ENCODE data around the gene AKNA. TPM values are rescaled to one million over a fixed set of nuclear protein-coding genes. Genes with fewer than 3 reads are reported as not detected.

Gene AKNA
- polyA plus RNA-seq, 1 donor from 2014 or later = 25.4 TPM

DNA sequence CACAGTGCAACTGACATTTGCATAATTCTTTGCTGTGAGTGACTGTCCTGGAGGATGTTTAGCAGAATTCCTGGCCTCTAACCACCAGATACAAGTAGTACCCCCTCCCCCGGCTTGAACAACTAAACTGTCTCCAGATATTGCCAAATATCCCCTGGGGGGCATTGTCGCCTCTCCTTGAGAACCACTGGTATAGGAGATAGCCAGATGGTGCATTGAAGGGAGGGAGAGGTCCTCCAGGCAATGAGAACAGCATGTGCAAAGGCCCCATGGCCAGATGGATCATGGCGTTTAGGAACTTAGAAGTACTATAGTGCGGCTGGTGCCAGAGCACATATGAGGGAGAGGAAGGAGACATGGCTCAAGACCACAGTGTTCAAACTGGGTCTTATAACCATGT, 83.8 kb downstream of the AKNA start:
- H3K27ac Mint-ChIP-seq = peak overlapping the region in 1 of 3 donors; percentile 28

DNA sequence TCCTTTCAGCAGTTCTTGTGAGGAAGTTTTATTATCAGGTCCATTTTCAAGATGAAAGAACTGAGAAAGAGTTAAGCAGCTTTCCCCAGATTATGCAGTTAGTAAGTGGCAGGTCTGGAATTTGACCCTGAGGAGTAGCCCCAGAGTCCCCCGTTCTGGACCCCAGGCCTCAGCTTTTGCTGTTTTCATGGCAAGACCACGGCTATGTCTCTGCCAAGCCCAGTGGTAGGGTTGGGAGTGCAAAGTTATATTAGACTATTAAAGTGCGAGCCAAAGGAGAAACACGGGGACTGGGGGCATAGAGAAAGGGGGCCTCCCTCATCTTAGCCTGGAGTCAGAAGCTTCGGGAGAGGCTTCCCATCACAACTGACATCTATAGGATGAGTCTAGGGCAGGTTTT, 84.2 kb downstream of the AKNA start:
- Mint-ChIP-seq H3K9me3 (no peaks in the 10 kb centered on the region), H3K4me1 (peaks cover 0 to 4% (median 3%) of the 10 kb centered on the region in 3 donors), H3K4me3 (no peak overlapping the region), H3K27ac (peak overlapping the region in 2 of 3 donors; percentile 28 to 57), H3K27me3 (peaks cover 6% of the 10 kb centered on the region), H3K36me3 (no peaks in the 10 kb centered on the region)

More for the DNA sequence above, 83.8 kb downstream of the AKNA start:
- H3K9me3 Mint-ChIP-seq = no peaks in the 10 kb centered on the region
- H3K4me3 Mint-ChIP-seq = no peak overlapping the region
- peaks cover 6% of the 10 kb centered on the region for H3K27me3 Mint-ChIP-seq
- H3K4me1 Mint-ChIP-seq = peaks cover 0 to 4% (median 3%) of the 10 kb centered on the region in 3 donors
- H3K36me3 Mint-ChIP-seq = no peaks in the 10 kb centered on the region

DNA sequence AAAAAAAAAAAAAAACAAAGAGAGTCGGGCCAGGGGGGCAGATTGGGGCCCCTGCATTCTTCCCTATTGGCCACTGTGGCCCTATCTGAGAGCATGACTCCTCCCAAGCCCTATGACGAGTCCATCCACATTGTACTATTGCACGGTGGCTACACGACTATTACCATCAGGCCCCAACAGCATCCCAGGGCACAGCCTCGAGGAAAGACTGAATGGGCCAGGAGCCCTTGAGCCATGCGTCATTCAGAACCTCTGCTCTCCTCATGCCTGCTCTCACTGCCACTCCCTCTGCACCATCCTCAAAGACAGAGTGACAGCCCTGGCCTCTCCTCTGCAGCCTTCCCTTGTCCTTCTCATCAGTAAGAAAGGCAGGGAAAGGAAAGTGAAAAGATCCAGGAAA, 85.1 kb downstream of the AKNA start:
- no peak overlapping the region for H3K4me3 Mint-ChIP-seq
- no peaks in the 10 kb centered on the region for H3K36me3 Mint-ChIP-seq
- peaks cover 6% of the 10 kb centered on the region for H3K27me3 Mint-ChIP-seq
- H3K27ac Mint-ChIP-seq = no peak overlapping the region
- H3K4me1 Mint-ChIP-seq = peaks cover 0 to 4% (median 3%) of the 10 kb centered on the region in 3 donors
- H3K9me3 Mint-ChIP-seq = no peaks in the 10 kb centered on the region

DNA sequence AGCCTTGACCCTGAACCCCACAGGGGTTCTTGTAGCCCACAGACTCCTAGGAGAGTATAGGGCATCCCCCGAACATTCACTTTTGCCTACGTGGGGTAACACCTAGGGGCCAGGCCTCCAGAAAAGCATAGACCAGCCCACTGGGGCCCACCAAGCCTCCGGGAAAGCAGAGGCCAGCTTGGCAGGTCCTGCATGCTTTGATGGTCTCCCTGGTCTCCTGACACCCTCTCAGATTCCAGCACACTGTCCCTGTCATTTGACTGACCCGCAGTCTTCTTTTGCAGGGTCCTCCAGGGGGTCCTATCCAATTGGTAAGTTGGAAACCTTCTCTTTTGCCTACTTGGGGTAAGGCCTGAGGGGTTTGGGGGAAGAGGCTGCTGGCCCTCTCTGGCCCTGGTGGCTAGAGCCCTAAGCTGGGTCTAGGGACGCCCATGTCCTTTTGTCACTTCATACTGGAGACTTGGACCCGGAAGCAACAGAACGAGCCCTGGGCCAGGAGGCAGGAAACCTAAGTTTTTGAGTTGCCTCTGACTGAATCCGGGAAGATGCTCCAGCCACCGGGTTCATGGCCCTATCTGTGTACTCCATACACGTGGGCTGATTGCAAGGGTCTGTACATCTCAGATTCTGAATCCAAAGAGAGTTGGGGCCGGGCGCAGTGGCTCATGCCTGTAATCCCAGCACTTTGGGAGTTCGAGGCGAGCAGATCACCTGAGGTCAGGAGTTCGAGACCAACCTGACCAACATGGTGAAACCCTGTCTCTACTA, 85.8 kb downstream of the AKNA start:
- Mint-ChIP-seq H3K4me3 (no peak overlapping the region), H3K36me3 (no peaks in the 10 kb centered on the region), H3K27ac (no peak overlapping the region)

DNA sequence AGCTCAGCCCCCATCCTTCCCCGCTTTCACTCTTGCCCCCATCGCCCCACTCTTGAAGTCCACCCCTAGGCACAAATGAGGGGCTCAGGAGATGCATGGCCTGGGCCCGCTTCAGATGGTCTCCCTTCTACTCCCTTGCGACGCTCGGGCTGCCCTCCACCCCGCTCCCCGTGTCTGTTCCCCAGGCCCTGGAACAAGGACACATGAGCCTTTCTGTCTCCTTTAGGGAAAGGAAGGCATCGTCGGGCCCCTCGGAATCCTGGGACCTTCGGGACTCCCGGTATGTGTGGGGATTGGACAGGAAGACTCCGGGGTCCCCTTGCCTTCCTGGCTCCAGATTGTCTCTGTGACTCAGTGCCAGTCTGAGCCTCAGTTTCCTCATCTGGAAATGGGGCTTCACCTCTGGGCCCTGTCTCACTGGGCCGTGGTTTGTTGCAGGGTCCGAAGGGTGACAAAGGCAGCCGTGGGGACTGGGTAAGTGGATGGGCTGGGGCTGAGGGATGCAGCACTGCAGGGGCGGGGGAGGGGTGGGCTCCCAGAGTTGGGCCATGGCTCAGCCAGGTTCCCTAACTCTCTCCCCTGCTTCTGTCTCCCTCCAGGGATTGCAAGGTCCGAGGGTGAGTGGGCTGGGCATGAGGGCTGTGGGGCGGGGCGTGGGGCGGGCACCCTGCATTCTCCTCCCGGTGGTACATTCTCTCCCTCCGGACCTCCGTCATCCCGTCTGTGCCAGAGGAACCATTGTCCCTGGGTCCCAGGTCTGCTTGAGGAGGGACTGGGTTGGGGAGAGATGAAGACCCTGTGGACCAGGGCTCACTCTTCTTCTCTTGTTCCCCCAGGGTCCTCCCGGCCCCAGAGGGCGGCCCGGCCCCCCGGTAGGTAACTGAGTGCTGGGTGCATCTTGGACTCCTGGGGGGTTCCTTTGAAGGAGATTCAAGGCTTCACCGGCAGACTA, 86.7 kb downstream of the AKNA start:
- Mint-ChIP-seq H3K9me3 (peaks cover 1 to 2% (median 2%) of the 10 kb centered on the region in 3 donors), H3K27me3 (peaks cover 8% of the 10 kb centered on the region), H3K4me1 (peaks cover 0 to 4% (median 3%) of the 10 kb centered on the region in 3 donors), H3K36me3 (peaks cover 2% of the 10 kb centered on the region), H3K27ac (no peak overlapping the region), H3K4me3 (no peak overlapping the region)

More for the DNA sequence above, 85.8 kb downstream of the AKNA start:
- Mint-ChIP-seq H3K9me3 (no peaks in the 10 kb centered on the region), H3K4me1 (peaks cover 0 to 4% (median 3%) of the 10 kb centered on the region in 3 donors), H3K27me3 (peaks cover 6% of the 10 kb centered on the region)

DNA sequence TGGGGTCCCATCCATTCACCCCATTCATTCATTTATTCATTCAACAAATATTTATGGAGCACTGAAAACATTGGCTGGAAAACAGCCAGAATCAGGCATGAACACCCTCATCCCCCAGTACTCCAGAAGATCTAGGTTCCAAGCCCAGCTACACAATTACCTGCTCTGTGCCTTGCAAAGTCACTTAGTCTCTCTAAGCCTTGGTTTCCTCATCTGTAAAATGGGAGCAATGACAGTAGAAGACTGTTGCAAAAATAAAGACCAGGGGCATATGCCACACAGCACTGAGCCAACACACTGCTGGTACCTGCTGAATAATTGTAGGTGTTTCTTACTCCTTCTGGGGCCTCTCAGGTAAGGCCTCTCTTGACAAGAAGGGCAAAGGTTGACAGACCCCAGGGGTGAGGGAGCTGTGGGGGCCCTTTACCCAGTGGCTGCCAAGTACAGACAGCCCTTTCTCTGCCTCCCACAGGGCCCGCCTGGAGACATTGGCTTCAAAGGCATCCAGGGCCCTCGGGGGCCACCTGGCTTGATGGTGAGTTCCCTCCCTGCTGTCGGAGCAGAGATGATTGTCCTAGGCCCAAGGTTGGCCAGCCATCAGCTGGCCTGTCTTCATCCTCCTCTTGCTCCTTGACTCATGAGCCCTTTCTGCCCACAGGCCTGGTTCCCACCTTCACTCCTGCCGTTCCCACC, 87.5 kb downstream of the AKNA start:
- Mint-ChIP-seq H3K27me3 (peaks cover 10% of the 10 kb centered on the region), H3K27ac (no peak overlapping the region), H3K4me3 (no peak overlapping the region), H3K9me3 (peaks cover 4 to 8% (median 6%) of the 10 kb centered on the region in 3 donors), H3K4me1 (peaks cover 0 to 1% (median 0%) of the 10 kb centered on the region in 3 donors), H3K36me3 (peaks cover 2% of the 10 kb centered on the region)

DNA sequence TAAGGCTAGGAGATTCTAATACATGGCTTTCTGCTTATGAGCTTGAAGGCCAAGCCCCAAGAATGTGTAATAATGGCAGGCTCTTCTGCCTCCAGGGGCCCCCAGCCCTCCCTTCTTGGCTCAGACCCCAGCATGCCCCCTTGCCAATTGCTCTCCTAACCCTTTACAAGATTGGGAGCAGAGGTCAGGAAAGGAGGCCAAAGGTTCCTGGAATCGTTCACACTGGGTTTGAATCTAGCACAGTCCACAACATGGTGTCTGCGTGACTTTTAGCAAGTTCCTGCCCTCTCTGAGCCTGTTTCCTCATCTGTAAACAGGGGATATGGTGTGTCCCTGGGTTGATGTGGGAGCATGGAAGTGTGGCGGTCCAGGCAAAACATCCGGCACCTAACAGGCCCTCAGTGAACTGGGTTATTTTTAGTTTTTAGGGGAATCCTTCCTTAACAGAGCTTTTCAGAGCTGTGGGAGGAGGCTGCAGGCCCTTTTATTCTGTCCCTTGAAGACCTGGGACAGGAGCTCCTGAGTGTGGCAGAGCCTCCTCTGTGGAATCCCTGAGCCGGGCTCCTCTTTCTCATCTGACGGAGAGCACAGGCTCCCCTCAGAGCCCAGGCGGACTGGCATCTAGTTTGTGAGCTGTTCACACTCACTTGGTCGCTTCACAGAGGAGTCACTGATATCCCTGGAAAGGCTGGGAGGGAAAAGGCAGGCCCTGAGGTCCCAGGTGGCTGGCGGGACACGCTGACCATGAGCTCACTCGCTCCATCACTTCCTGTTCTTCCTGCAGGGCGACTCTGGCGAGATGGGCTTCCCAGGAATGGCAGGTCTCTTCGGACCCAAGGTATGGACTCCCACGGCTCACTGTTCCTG, 88.3 kb downstream of the AKNA start:
- no peak overlapping the region for H3K4me3 Mint-ChIP-seq

DNA sequence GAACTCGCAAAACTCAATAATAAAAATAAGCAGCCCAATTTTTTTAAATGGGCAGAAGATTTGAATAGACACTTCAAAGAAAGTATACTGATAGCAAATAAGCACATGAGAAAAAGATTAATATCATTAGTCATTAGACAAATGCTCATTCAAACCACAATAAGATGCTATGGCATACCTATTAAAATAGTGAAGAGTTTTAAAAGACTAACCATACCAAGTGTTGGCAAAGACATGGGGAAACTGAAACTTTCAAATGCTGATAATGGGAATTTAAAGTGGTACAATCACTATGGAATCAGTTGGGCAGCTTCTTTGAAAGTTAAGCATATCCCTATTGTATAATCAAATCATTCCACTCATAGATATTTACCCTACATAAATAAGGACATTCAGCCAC, 91.4 kb downstream of the AKNA start:
- peaks cover 2% of the 10 kb centered on the region for H3K36me3 Mint-ChIP-seq
- peaks cover 4 to 17% (median 13%) of the 10 kb centered on the region in 3 donors for H3K9me3 Mint-ChIP-seq
- peaks cover 0 to 1% (median 0%) of the 10 kb centered on the region in 3 donors for H3K4me1 Mint-ChIP-seq
- H3K27me3 Mint-ChIP-seq = peaks cover 8% of the 10 kb centered on the region
- no peak overlapping the region for H3K27ac Mint-ChIP-seq
- H3K4me3 Mint-ChIP-seq = no peak overlapping the region

More for the DNA sequence above, 88.3 kb downstream of the AKNA start:
- Mint-ChIP-seq H3K36me3 (peaks cover 2% of the 10 kb centered on the region), H3K4me1 (peaks cover 0 to 1% (median 0%) of the 10 kb centered on the region in 3 donors), H3K27me3 (peaks cover 10% of the 10 kb centered on the region), H3K9me3 (peaks cover 4 to 16% (median 13%) of the 10 kb centered on the region in 3 donors), H3K27ac (no peak overlapping the region)

DNA sequence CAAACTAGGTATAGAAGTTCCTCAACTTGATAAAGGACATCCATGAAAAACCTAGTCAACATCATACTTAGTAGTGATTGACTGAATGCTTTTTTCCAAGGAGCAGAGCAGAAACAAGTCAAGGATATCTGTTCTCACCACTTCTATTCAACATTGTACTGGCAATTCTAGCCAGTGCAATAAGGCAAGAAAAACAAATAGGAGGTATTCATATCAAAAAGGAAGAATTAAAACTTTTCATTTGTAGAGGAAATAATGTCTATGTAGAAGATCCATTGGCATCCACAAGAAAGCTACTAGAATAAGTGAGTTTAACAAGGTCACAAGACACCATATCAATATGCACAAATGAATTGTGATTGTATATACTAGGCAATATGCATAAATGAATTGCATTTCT, 93.1 kb downstream of the AKNA start:
- no peak overlapping the region for H3K27ac Mint-ChIP-seq
- peaks cover 4 to 17% (median 13%) of the 10 kb centered on the region in 3 donors for H3K9me3 Mint-ChIP-seq
- H3K4me3 Mint-ChIP-seq = no peak overlapping the region
- H3K4me1 Mint-ChIP-seq = peaks cover 0 to 5% (median 2%) of the 10 kb centered on the region in 3 donors
- peaks cover 10% of the 10 kb centered on the region for H3K27me3 Mint-ChIP-seq
- peaks cover 2% of the 10 kb centered on the region for H3K36me3 Mint-ChIP-seq

DNA sequence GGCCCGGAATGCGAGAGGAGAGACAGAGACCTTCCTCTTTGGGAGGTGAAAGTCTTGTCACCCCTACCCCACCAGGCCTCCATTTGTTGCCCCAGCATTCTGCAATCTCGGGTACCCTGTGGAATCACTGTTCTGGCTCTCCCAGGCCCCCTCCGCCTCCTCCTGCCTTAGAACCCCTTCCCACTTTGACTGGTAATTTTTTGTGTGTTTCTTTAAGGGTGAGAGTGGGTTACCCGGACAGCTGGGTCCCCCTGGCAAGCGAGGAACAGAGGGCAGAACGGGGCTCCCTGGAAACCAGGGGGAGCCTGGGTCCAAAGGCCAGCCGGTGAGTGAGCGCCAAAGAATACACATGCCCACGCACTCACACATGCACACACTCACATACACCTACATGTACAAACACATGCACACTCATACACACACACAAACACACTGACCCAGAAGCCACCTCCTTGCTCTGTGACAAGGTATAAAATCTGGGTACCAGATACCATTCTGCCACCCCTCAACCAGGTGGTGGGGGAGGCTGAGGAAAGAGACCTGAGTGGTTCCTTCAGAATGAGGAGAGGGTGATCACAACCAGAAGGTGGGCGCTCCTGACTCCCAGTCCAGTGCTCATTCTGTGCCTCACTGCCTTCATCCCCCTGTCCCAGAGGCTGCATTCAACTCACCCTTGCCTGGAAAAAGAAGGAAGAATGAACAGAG, 95.7 kb downstream of the AKNA start:
- no peak overlapping the region for H3K27ac Mint-ChIP-seq
- no peak overlapping the region for H3K4me3 Mint-ChIP-seq
- peaks cover 10% of the 10 kb centered on the region for H3K27me3 Mint-ChIP-seq
- H3K9me3 Mint-ChIP-seq = peaks cover 4 to 17% (median 13%) of the 10 kb centered on the region in 3 donors
- peaks cover 2% of the 10 kb centered on the region for H3K36me3 Mint-ChIP-seq
- H3K4me1 Mint-ChIP-seq = peaks cover 0 to 5% (median 2%) of the 10 kb centered on the region in 3 donors

DNA sequence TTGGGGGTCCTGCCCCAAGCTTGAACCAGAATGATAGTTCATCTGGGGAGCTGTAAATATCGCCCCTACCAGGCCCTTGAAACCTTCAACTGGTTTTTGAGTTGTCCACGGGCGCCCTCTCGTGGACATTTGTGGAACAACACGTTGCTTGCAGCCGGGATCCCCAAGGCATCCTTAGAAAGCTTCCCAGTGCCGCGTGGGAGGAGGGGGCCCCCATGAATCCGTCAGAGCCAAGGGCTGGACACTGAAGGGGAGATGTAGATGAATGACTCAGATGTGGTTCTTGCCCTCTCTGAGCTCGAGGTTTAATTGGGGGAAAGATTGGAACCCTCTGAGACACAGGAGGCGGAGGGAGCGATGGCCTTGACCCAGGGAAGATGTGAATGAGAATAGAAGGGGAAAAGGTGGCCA, 96.7 kb downstream of the AKNA start:
- Mint-ChIP-seq H3K9me3 (peaks cover 2 to 14% (median 11%) of the 10 kb centered on the region in 3 donors), H3K4me3 (peak overlapping the region in 1 of 4 donors; percentile 71), H3K4me1 (peaks cover 0 to 5% (median 2%) of the 10 kb centered on the region in 3 donors), H3K36me3 (no peaks in the 10 kb centered on the region), H3K27ac (peak overlapping the region in 1 of 3 donors; percentile 10), H3K27me3 (peaks cover 9% of the 10 kb centered on the region)

DNA sequence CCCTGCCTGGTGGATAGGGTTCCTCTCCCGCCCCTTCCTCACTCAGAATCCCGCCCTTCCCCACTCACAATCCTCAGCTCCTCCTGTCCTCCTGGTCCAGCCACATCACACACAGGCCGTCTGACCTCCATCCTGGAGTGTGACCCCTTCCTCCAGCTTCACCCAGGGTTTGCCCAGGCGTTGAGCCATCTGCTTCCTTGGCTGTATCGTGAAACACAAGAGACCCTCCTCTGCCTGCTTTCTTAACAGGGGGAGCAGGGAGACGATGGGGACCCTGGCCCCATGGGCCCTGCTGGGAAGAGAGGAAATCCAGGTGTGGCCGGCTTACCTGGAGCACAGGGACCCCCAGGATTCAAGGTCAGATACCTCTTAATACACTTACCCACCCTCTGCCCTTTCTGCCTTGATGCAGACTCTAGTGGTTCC, 97.2 kb downstream of the AKNA start:
- peaks cover 0 to 5% (median 2%) of the 10 kb centered on the region in 3 donors for H3K4me1 Mint-ChIP-seq
- H3K9me3 Mint-ChIP-seq = peaks cover 0 to 10% (median 6%) of the 10 kb centered on the region in 3 donors
- peak overlapping the region in 1 of 3 donors; percentile 10 for H3K27ac Mint-ChIP-seq
- no peak overlapping the region for H3K4me3 Mint-ChIP-seq
- H3K36me3 Mint-ChIP-seq = no peaks in the 10 kb centered on the region
- peaks cover 7% of the 10 kb centered on the region for H3K27me3 Mint-ChIP-seq
